CMK (cell line): ENCODE measurements around the gene DNMBP.

ENCODE experiments used
- DNase-seq: peaks from one replicate; pipeline ENCODE4 v3.0.0-alpha.2; 2010; ENCODE audit warnings: low read depth

Gene DNMBP

DNA sequence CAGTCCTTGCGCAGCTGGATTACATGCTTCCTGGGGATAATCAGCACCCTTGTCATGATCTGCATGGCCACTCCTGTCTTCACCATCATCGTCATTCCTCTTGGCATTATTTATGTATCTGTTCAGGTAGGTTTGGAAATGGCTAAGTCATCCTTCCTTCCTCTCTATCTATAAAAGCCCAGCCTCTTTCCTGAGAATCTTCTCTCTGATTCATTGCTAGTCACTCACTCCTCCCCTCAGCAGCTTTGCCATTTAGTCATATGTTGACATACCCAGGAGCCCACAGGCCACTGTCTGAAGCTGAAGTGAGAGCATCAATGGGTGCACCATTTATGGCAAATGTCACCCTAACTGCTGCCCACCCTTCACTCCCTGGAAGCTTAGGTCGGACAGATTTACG is 175.3 kb downstream of the DNMBP start:
- DNase-seq = no peak

DNA sequence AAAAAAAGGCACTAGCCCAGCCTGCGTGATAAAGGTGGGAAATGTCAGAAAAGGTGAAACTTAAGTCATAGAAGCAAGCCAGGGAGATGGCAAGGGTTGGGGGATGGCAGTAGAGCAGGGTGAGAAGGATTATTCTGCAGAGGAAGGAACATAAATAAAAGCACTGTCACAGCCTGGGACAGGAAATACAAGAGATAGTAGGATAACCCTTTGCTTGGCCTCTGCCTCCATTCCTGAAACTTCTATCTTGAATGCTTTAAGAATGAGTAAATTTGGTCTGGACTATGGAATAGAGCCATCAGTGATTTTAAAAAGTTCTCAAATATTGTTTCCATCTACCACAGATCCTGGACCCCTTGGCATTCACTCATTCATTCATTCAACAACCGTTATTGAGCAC is 177.3 kb downstream of the DNMBP start:
- no peak for DNase-seq

GRCh38 chr10:99828464-99828863 is 181.3 kb downstream of the DNMBP start:
- DNase-seq = no peak

DNA sequence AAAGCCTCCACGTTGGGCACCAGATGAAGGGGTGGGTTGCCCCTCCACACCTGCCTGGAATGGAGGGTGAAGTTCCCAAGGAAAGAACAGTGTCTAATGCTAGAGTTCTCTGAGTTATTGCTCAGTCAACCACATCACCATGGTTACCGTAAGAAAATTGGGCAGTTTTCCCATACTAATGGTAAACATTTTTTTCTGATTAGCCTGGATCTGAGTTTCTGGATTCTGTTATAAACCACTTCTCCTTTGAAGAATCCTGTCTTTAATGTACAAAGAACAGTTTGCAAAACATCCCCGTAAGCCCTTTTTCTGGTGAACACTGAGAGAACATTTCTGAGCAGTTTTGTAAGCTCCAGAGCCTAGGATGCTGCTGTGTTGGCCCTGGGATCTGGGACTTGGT is 181.8 kb downstream of the DNMBP start:
- DNase-seq = no peak
